Adipocyte (in vitro differentiated cells): ENCODE results near the gene IKZF2.

ENCODE experiments used
- DNase-seq: peaks from one replicate; pipeline ENCODE4 v3.0.0-alpha.2; 2015; ENCODE audit warnings: low read depth
- H3K27me3 ChIP-seq: replicated peaks from 2 replicates; pipeline ENCODE4 v1.7.0; 2013; ENCODE audit warnings: mild to moderate bottlenecking, low read length, moderate library complexity; ENCODE audit not compliant: control insufficient read depth, insufficient read depth
- H3K36me3 ChIP-seq: 2 replicates; pipeline ENCODE4 v1.7.0; 2013; ENCODE audit warnings: low read length, mild to moderate bottlenecking, moderate library complexity; ENCODE audit not compliant: control insufficient read depth, insufficient read depth, severe bottlenecking
- H3K4me1 ChIP-seq: 2 replicates; pipeline ENCODE4 v1.7.0; 2013; ENCODE audit warnings: mild to moderate bottlenecking, low read length, moderate library complexity; ENCODE audit not compliant: control insufficient read depth, insufficient read depth
- H3K4me3 ChIP-seq: 2 replicates; pipeline ENCODE4 v1.7.0; 2013; ENCODE audit warnings: mild to moderate bottlenecking, low read length, moderate library complexity
- H3K9ac ChIP-seq: 2 replicates; pipeline ENCODE4 v1.7.0; 2013; ENCODE audit warnings: mild to moderate bottlenecking, low read length, moderate library complexity
- H3K9me3 ChIP-seq: 2 replicates; pipeline ENCODE4 v1.7.0; 2013; ENCODE audit warnings: mild to moderate bottlenecking, low read length, moderate library complexity; ENCODE audit not compliant: control insufficient read depth

Gene IKZF2

GRCh38 chr2:213068676-213069359 lies 82.6 kb downstream of the IKZF2 start:
- no peak for DNase-seq

GRCh38 chr2:213067888-213068287 lies 83.5 kb downstream of the IKZF2 start:
- H3K4me1 ChIP-seq = peaks cover 22% of the 10 kb centered on the region
- no peak overlapping the region for H3K4me3 ChIP-seq
- H3K9me3 ChIP-seq = no peaks in the 10 kb centered on the region
- H3K36me3 ChIP-seq = no peaks in the 10 kb centered on the region
- DNase-seq = no peak
- no peak overlapping the region for H3K9ac ChIP-seq
- H3K27me3 ChIP-seq = no peaks in the 10 kb centered on the region

More at GRCh38 chr2:213068676-213069359, 82.6 kb downstream of the IKZF2 start:
- Histone ChIP-seq H3K4me3 (no peak overlapping the region), H3K9me3 (no peaks in the 10 kb centered on the region), H3K36me3 (no peaks in the 10 kb centered on the region), H3K27me3 (no peaks in the 10 kb centered on the region), H3K9ac (no peak overlapping the region), H3K4me1 (peaks cover 22% of the 10 kb centered on the region)

GRCh38 chr2:213066443-213066743 lies 85.0 kb downstream of the IKZF2 start:
- H3K36me3 ChIP-seq = no peaks in the 10 kb centered on the region
- H3K27me3 ChIP-seq = no peaks in the 10 kb centered on the region
- peak overlapping the region; percentile 32 for H3K9ac ChIP-seq
- no peak for DNase-seq
- peak overlapping the region; percentile 75 for H3K4me3 ChIP-seq
- H3K4me1 ChIP-seq = peaks cover 22% of the 10 kb centered on the region
- no peaks in the 10 kb centered on the region for H3K9me3 ChIP-seq

GRCh38 chr2:213065583-213066442 lies 85.6 kb downstream of the IKZF2 start:
- Histone ChIP-seq H3K9ac (peak overlapping the region; percentile 32), H3K36me3 (no peaks in the 10 kb centered on the region), H3K4me3 (peak overlapping the region; percentile 75), H3K9me3 (no peaks in the 10 kb centered on the region), H3K27me3 (no peaks in the 10 kb centered on the region), H3K4me1 (peaks cover 22% of the 10 kb centered on the region)
- DNase-seq = peak; percentile 68

GRCh38 chr2:213064099-213064498 lies 87.3 kb downstream of the IKZF2 start:
- Histone ChIP-seq H3K9me3 (no peaks in the 10 kb centered on the region), H3K4me3 (no peak overlapping the region), H3K36me3 (no peaks in the 10 kb centered on the region), H3K9ac (no peak overlapping the region), H3K4me1 (peaks cover 16% of the 10 kb centered on the region), H3K27me3 (no peaks in the 10 kb centered on the region)
- no peak for DNase-seq

GRCh38 chr2:213057977-213058376 lies 93.4 kb downstream of the IKZF2 start:
- Histone ChIP-seq H3K9me3 (no peaks in the 10 kb centered on the region), H3K4me1 (no peaks in the 10 kb centered on the region), H3K27me3 (no peaks in the 10 kb centered on the region), H3K4me3 (no peak overlapping the region), H3K9ac (no peak overlapping the region), H3K36me3 (peaks cover 4% of the 10 kb centered on the region)
- no peak for DNase-seq

- no peaks in the 10 kb centered on the region for H3K9me3 ChIP-seq
- H3K4me3 ChIP-seq = no peak overlapping the region
- DNase-seq = no peak
- no peaks in the 10 kb centered on the region for H3K27me3 ChIP-seq
- H3K36me3 ChIP-seq = peaks cover 16% of the 10 kb centered on the region
- H3K9ac ChIP-seq = no peak overlapping the region
- peaks cover 7% of the 10 kb centered on the region for H3K4me1 ChIP-seq
These were observed 105.0 kb downstream of the IKZF2 start for GRCh38 chr2:213046431-213046830.

GRCh38 chr2:213043566-213043965 lies 107.8 kb downstream of the IKZF2 start:
- Histone ChIP-seq H3K9me3 (no peaks in the 10 kb centered on the region), H3K27me3 (no peaks in the 10 kb centered on the region), H3K36me3 (peaks cover 16% of the 10 kb centered on the region), H3K4me1 (no peaks in the 10 kb centered on the region), H3K4me3 (no peak overlapping the region), H3K9ac (no peak overlapping the region)
- DNase-seq = no peak

- no peaks in the 10 kb centered on the region for H3K27me3 ChIP-seq
- no peaks in the 10 kb centered on the region for H3K4me1 ChIP-seq
- no peak for DNase-seq
- no peaks in the 10 kb centered on the region for H3K9me3 ChIP-seq
- H3K4me3 ChIP-seq = no peak overlapping the region
- peaks cover 14% of the 10 kb centered on the region for H3K36me3 ChIP-seq
- no peak overlapping the region for H3K9ac ChIP-seq
These were observed 109.2 kb downstream of the IKZF2 start for GRCh38 chr2:213042262-213042661.

GRCh38 chr2:213036836-213037235 lies 114.6 kb downstream of the IKZF2 start:
- H3K9me3 ChIP-seq = no peaks in the 10 kb centered on the region
- no peaks in the 10 kb centered on the region for H3K4me1 ChIP-seq
- H3K9ac ChIP-seq = no peak overlapping the region
- DNase-seq = peak; percentile 35
- no peaks in the 10 kb centered on the region for H3K27me3 ChIP-seq
- no peak overlapping the region for H3K4me3 ChIP-seq
- H3K36me3 ChIP-seq = no peaks in the 10 kb centered on the region

GRCh38 chr2:213034585-213034984 lies 116.8 kb downstream of the IKZF2 start:
- DNase-seq = no peak
- Histone ChIP-seq H3K27me3 (no peaks in the 10 kb centered on the region), H3K4me1 (no peaks in the 10 kb centered on the region), H3K4me3 (no peak overlapping the region), H3K36me3 (peaks cover 3% of the 10 kb centered on the region), H3K9ac (no peak overlapping the region), H3K9me3 (no peaks in the 10 kb centered on the region)
